H1 (cell line): ENCODE measurements around the gene PARD6A. TPM values are rescaled to one million over a fixed set of nuclear protein-coding genes. Genes with fewer than 3 reads are reported as not detected.

Source experiments
- CTCF ChIA-PET: fragments of 300-600 bp; sonication (Branson Sonifier 250); formaldehyde crosslinking; loops from one replicate; lab custom pipeline; 2021; ENCODE audit not compliant: partially characterized antibody; lab: Charles Lee
- POLR2A ChIA-PET: fragments of 300-600 bp; sonication (Branson Sonifier 250); formaldehyde crosslinking; loops from one replicate; lab custom pipeline; 2021; ENCODE audit warnings: inconsistent platforms; ENCODE audit not compliant: partially characterized antibody; lab: Charles Lee
- DNase-seq, 2 experiments: peaks; one replicate each; pipeline versions ENCODE4 v3.0.0 to v3.0.0-alpha.2; 2010 to 2022; ENCODE audit warnings: low spot score in 2 of 2, low read depth in 1 of 2, mixed read lengths in 1 of 2
- FAIRE-seq: peaks from 2 replicates; lab custom pipeline; 2011; peaks lifted over from hg19 to GRCh38; lab: Jason Lieb, UNC
- H2AFZ ChIP-seq: 2 replicates; pipeline ENCODE4 v1.8.1; 2012; ENCODE audit warnings: low read length, inconsistent platforms
- H2AK5ac ChIP-seq: 2 replicates; pipeline ENCODE4 v1.6.1; 2013; ENCODE audit warnings: low read depth, low read length
- H2BK120ac ChIP-seq: replicated peaks from 2 replicates; pipeline ENCODE3; 2013; ENCODE audit warnings: low read depth, low read length, inconsistent platforms
- H2BK12ac ChIP-seq: 2 replicates; pipeline ENCODE4 v1.6.1; 2013; ENCODE audit warnings: low read depth, low read length
- H2BK15ac ChIP-seq: 2 replicates; pipeline ENCODE4 v1.6.1; 2013; ENCODE audit warnings: low read length
- H2BK20ac ChIP-seq: 2 replicates; pipeline ENCODE4 v1.6.1; 2013; ENCODE audit warnings: low read length
- H2BK5ac ChIP-seq: 2 replicates; pipeline ENCODE4 v1.6.1; 2013; ENCODE audit warnings: low read depth, low read length
- H3K14ac ChIP-seq: 2 replicates; pipeline ENCODE4 v1.6.1; 2013; ENCODE audit warnings: inconsistent platforms; ENCODE audit not compliant: insufficient read length
- H3K18ac ChIP-seq: 2 replicates; pipeline ENCODE4 v1.6.1; 2013; ENCODE audit warnings: low read length; ENCODE audit errors: extremely low read depth
- H3K23ac ChIP-seq: 2 replicates; pipeline ENCODE4 v1.6.1; 2013; ENCODE audit warnings: inconsistent platforms; ENCODE audit not compliant: insufficient read length
- H3K23me2 ChIP-seq: 2 replicates; pipeline ENCODE4 v1.6.1; 2013; ENCODE audit warnings: low read depth, low read length
- H3K27ac ChIP-seq: 2 replicates; pipeline ENCODE4 v1.6.1; 2011; ENCODE audit warnings: low read depth, low read length, inconsistent platforms
- H3K27me3 ChIP-seq, 4 experiments: replicated peaks in 1 of 4; 1 replicate in 1 of 4; 2 replicates in 3 of 4; pipeline versions ENCODE4 v1.6.1 to v1.8.1; 2011 to 2013; ENCODE audit warnings: low read length in 3 of 4, mild to moderate bottlenecking in 3 of 4, inconsistent platforms in 2 of 4, mixed read lengths in 2 of 4, moderate library complexity in 1 of 4; ENCODE audit not compliant: control insufficient read depth in 3 of 4, insufficient read depth in 3 of 4; ENCODE audit errors: extremely low read depth in 1 of 4
- H3K36me3 ChIP-seq, 4 experiments: 2 replicates each; pipeline versions ENCODE4 v1.6.1 to v1.8.1; 2011 to 2013; ENCODE audit warnings: mild to moderate bottlenecking in 4 of 4, low read length in 3 of 4, moderate library complexity in 2 of 4, control low read depth in 1 of 4, inconsistent platforms in 1 of 4; ENCODE audit not compliant: insufficient read depth in 4 of 4, control insufficient read depth in 2 of 4
- H3K4ac ChIP-seq: replicated peaks from 2 replicates; pipeline ENCODE3; 2013; ENCODE audit warnings: low read length, low read depth, mixed read lengths, inconsistent platforms; ENCODE audit not compliant: insufficient read length
- H3K4me1 ChIP-seq, 4 experiments: replicated peaks in 1 of 4; 1 replicate in 1 of 4; 2 replicates in 3 of 4; pipeline versions ENCODE4 v1.6.1 to v1.8.1; 2011 to 2013; ENCODE audit warnings: low read length in 3 of 4, inconsistent platforms in 2 of 4, mixed read lengths in 1 of 4; ENCODE audit not compliant: insufficient read depth in 4 of 4, control insufficient read depth in 3 of 4
- H3K4me2 ChIP-seq, 2 experiments: 2 replicates each; pipeline versions ENCODE4 v1.6.1 to v1.8.1; 2011 to 2013; ENCODE audit warnings: low read depth in 2 of 2, low read length in 2 of 2, control low read depth in 1 of 2, inconsistent platforms in 1 of 2, mild to moderate bottlenecking in 1 of 2; ENCODE audit not compliant: insufficient read depth in 1 of 2
- H3K4me3 ChIP-seq, 4 experiments: fragments of 200-600, 300-600 bp in 1 of 4; sonication (generic), shearing (Covaris generic), sonication (Bioruptor Twin) in 1 of 4; 2 replicates each; pipeline versions ENCODE4 v1.5.1 to v1.8.1; 2011 to 2016; ENCODE audit warnings: low read length in 4 of 4, low read depth in 3 of 4, control low read depth in 2 of 4, inconsistent platforms in 2 of 4, mild to moderate bottlenecking in 2 of 4, mixed read lengths in 1 of 4, moderate library complexity in 1 of 4; ENCODE audit not compliant: insufficient read depth in 2 of 4; ENCODE audit errors: extremely low read depth in 1 of 4
- H3K56ac ChIP-seq: replicated peaks from 2 replicates; pipeline ENCODE3; 2013; ENCODE audit warnings: low read depth, mild to moderate bottlenecking, mixed read lengths, low read length, inconsistent platforms; ENCODE audit not compliant: insufficient read length
- H3K79me1 ChIP-seq: 2 replicates; pipeline ENCODE4 v1.6.1; 2013; ENCODE audit warnings: low read depth, low read length, control low read depth
- H3K79me2 ChIP-seq, 2 experiments: 2 replicates each; pipeline versions ENCODE4 v1.6.1 to v1.8.1; 2012 to 2013; ENCODE audit warnings: low read length in 2 of 2, mild to moderate bottlenecking in 2 of 2, inconsistent platforms in 1 of 2; ENCODE audit not compliant: insufficient read depth in 2 of 2, control insufficient read depth in 1 of 2
- H3K9ac ChIP-seq, 4 experiments: replicated peaks in 1 of 4; 1 replicate in 1 of 4; 2 replicates in 3 of 4; pipeline versions ENCODE4 v1.6.1 to v1.8.1; 2011 to 2013; ENCODE audit warnings: low read depth in 3 of 4, low read length in 3 of 4, control low read depth in 2 of 4, mild to moderate bottlenecking in 2 of 4, moderate library complexity in 2 of 4, inconsistent platforms in 1 of 4; ENCODE audit errors: extremely low read depth in 1 of 4
- H3K9me3 ChIP-seq, 2 experiments: 2 replicates each; pipeline versions ENCODE4 v1.6.1 to v1.8.1; 2012 to 2013; ENCODE audit warnings: mild to moderate bottlenecking in 2 of 2, moderate library complexity in 2 of 2, control low read depth in 1 of 2, inconsistent platforms in 1 of 2, low read depth in 1 of 2, low read length in 1 of 2, mixed read lengths in 1 of 2; ENCODE audit not compliant: insufficient read depth in 2 of 2
- H4K20me1 ChIP-seq, 2 experiments: replicated peaks in 1 of 2; 2 replicates each; pipeline versions ENCODE3 to v1.8.1; 2011 to 2013; ENCODE audit warnings: inconsistent platforms in 2 of 2, low read length in 2 of 2, mild to moderate bottlenecking in 1 of 2; ENCODE audit not compliant: insufficient read depth in 2 of 2, control insufficient read depth in 1 of 2
- H4K5ac ChIP-seq: 2 replicates; pipeline ENCODE4 v1.6.1; 2013; ENCODE audit warnings: low read length, low read depth, mixed read lengths, inconsistent platforms; ENCODE audit not compliant: insufficient read length
- H4K8ac ChIP-seq: 2 replicates; pipeline ENCODE4 v1.8.0; 2013; ENCODE audit warnings: mild to moderate bottlenecking, moderate library complexity, low read length, inconsistent platforms; ENCODE audit not compliant: insufficient read depth; ENCODE audit errors: extremely low read depth
- H4K91ac ChIP-seq: replicated peaks from 2 replicates; pipeline ENCODE3; 2013; ENCODE audit warnings: low read length, mixed read lengths, inconsistent platforms; ENCODE audit not compliant: insufficient read length
- BRCA1 ChIP-seq: IDR thresholded peaks from 2 replicates; pipeline ENCODE4 v1.6.1; 2012; ENCODE audit warnings: low read depth, low read length, improper control_type of control experiment
- CBX5 ChIP-seq: fragments of 300-800, 300-1000 bp; sonication (generic); IDR thresholded peaks from 2 replicates; pipeline ENCODE4 v1.7.1; 2016; ENCODE audit warnings: antibody characterized with exemption, low read length, low read depth
- EZH2 ChIP-seq: fragments of 200-600 bp; sonication (generic); IDR thresholded peaks from 2 replicates; pipeline ENCODE4 v1.7.1; 2012; ENCODE audit warnings: low read depth, mild to moderate bottlenecking, moderate library complexity, low read length, inconsistent platforms; ENCODE audit not compliant: severe bottlenecking
- KDM4A ChIP-seq: IDR thresholded peaks from one replicate; pipeline ENCODE4 v1.7.1; 2012; ENCODE audit warnings: low read depth, mild to moderate bottlenecking, moderate library complexity, low read length, inconsistent platforms; ENCODE audit not compliant: severe bottlenecking
- NANOG ChIP-seq: IDR thresholded peaks from 2 replicates; pipeline ENCODE4 v1.6.1; 2011; ENCODE audit warnings: low read length, low read depth, mild to moderate bottlenecking, inconsistent platforms; ENCODE audit not compliant: insufficient read depth, poor library complexity, severe bottlenecking
- RFX5 ChIP-seq: IDR thresholded peaks from 2 replicates; pipeline ENCODE4 v1.6.1; 2011; ENCODE audit warnings: low read depth, low read length, improper control_type of control experiment, borderline replicate concordance
- RNF2 ChIP-seq: fragments of 200-900, 300-1000 bp; sonication (generic); IDR thresholded peaks from 2 replicates; pipeline ENCODE4 v1.7.1; 2016; ENCODE audit warnings: borderline replicate concordance, low read depth, mild to moderate bottlenecking, antibody characterized with exemption, low read length; ENCODE audit not compliant: poor library complexity, severe bottlenecking; ENCODE audit errors: missing control alignments
- SAP30 ChIP-seq: fragments of 300-600 bp; sonication (generic); IDR thresholded peaks from 2 replicates; pipeline ENCODE4 v1.7.1; 2012; ENCODE audit warnings: low read length, moderate library complexity, mild to moderate bottlenecking, inconsistent platforms; ENCODE audit not compliant: insufficient read depth, insufficient replicate concordance
- SIN3A ChIP-seq, 2 experiments: IDR thresholded peaks in 1 of 2; conservative IDR thresholded peaks in 1 of 2; 2 replicates each; pipeline ENCODE4 v1.6.1; 2011 to 2012; ENCODE audit warnings: low read length in 2 of 2, improper control_type of control experiment in 1 of 2, low read depth in 1 of 2, mild to moderate bottlenecking in 1 of 2
- SIRT6 ChIP-seq: IDR thresholded peaks from one replicate; pipeline ENCODE4 v1.7.1; 2012; ENCODE audit warnings: low read length, inconsistent platforms
- TEAD4 ChIP-seq: IDR thresholded peaks from 2 replicates; pipeline ENCODE4 v1.6.1; 2012; ENCODE audit warnings: low read depth, low read length, inconsistent platforms, mixed read lengths
- WGBS, 2 experiments: shearing (Covaris generic) in 1 of 2; methylation state at CpG; one replicate each; pipeline versions ENCODE4 v1.1.6 to v1.1.7; 2013 to 2015; ENCODE audit warnings: low lambda C conversion rate in 2 of 2, mixed read lengths in 2 of 2, inconsistent platforms in 1 of 2, low coverage in 1 of 2, missing lambda C conversion rate in 1 of 2; ENCODE audit not compliant: insufficient replicate concordance in 2 of 2, insufficient coverage in 1 of 2, insufficient read length in 1 of 2; ENCODE audit errors: extremely low coverage in 1 of 2, missing lambda C conversion rate in 1 of 2; 5-methylcytosine and 5-hydroxymethylcytosine counted together
- polyA plus RNA-seq, 7 experiments: library from polyadenylated mRNA; depleted of rRNA in 3 of 7; stranded (reverse) in 5 of 7; unstranded in 2 of 7; fragments of >200 nt in 5 of 7; fragments of 200-250 nt in 2 of 7; gene quantifications; 1 replicate in 5 of 7; 2 replicates in 1 of 7; 4 replicates in 1 of 7; pipeline versions ENCODE4 v1.2.1 to v1.2.3, GENCODE V29; 2011 to 2013; ENCODE audit warnings: missing spikeins in 2 of 7, mixed read lengths in 2 of 7
- total RNA-seq: library from RNA; stranded (reverse); fragmentation: NEBNext Ultra II Directional; extraction: Animal tissue kit (Norgen Biotek cat#: 25700); gene quantifications from 2 replicates; pipeline ENCODE4 v1.2.1, GENCODE V29; 2021

Gene PARD6A
- total and polyA plus RNA-seq, 2 of the 8 experiments (the other 6 are each of a cell fraction or from before 2014, with no cell fraction given) = 15.1 to 21.8 TPM

- Histone ChIP-seq H3K14ac (no peak overlapping the region), H3K23ac (no peak overlapping the region), H3K56ac (no peak overlapping the region), H4K5ac (no peak overlapping the region), H3K9me3 (no peaks in the 10 kb centered on the region), H4K20me1 (peaks cover 6 to 8% of the 10 kb centered on the region in 2 experiments), H3K79me2 (no peaks in the 10 kb centered on the region), H4K8ac (no peak overlapping the region), H3K27ac (no peak overlapping the region), H2AK5ac (no peak overlapping the region), H3K4me1 (peaks cover 0 to 29% (median 20%) of the 10 kb centered on the region in 4 experiments; a peak in 5 of 7 replicates), H2BK5ac (no peak overlapping the region), H3K9ac (peak overlapping the region in 2 of 4 experiments; percentile 2 to 62; a peak in 5 of 7 replicates), H3K23me2 (peaks cover 18% of the 10 kb centered on the region; the same call in 1 of the 2 replicates), H3K18ac (no peak overlapping the region; the same call in 1 of the 2 replicates), H2AFZ (peak overlapping the region; percentile 4; the same call in 1 of the 2 replicates), H3K4ac (no peak overlapping the region), H4K91ac (no peak overlapping the region), H2BK15ac (no peak overlapping the region), H3K4me3 (peak overlapping the region; percentile 44 to 73 (median 51)), H3K4me2 (peak overlapping the region; percentile 78 to 95), H2BK120ac (no peak overlapping the region), H3K79me1 (no peaks in the 10 kb centered on the region), H3K27me3 (peaks cover 0 to 3% (median 0%) of the 10 kb centered on the region in 4 experiments; a peak in 2 of 7 replicates), H2BK12ac (no peak overlapping the region), H3K36me3 (no peaks in the 10 kb centered on the region), H2BK20ac (no peak overlapping the region)
- WGBS, 2 experiments = 2% methylated on average over 30 of the region's 46 CpGs; no CpG with 5 or more reads in 1 of the 2 experiments
- POLR2A ChIA-PET = interaction anchor here (0.6 to 1.9 kb wide), 3 partner anchors 11 to 185 kb away, joined by 4 to 5 read pairs (median 4); partner anchors contain the start of gene ATP6V0D1
- DNase-seq (peak in 1 of 2 experiments; percentile 80), FAIRE-seq (no peak)
- CTCF ChIA-PET = interaction anchor here (0.7 to 13.7 kb wide), 15 partner anchors 11 to 276 kb away, joined by 3 to 202 read pairs (median 4); partner anchors contain the start of genes CARMIL2 and RIPOR1
- TF ChIP-seq RFX5 (no peak), EZH2 (no peak), KDM4A (peak; percentile 33), SAP30 (no peak), SIN3A (conservative IDR thresholded peaks at IDR 0.05 in 1 of 2, IDR thresholded peaks at IDR 0.05 in 1 of 2; ENCODE audit: low read depth in 1 of 2, low read length in 2 of 2) (peak in 1 of 2 experiments; percentile 15; a peak in 1 of 4 replicates), CBX5 (no peak), BRCA1 (no peak), TEAD4 (no peak), RNF2 (no peak), NANOG (no peak), SIRT6 (no peak)
These were observed 5.3 kb downstream of the PARD6A start for GRCh38 chr16:67666032-67666551.
